Measurements from ENCODE around the gene NHLRC1. TPM values are rescaled to one million over a fixed set of nuclear protein-coding genes. Genes with fewer than 3 reads are reported as not detected.

NHLRC1 gene
- total and polyA plus RNA-seq, 2 of the 13 experiments (the other 11 are each of a cell fraction or from before 2014, with no cell fraction given) = 0.04 to 0.11 TPM

DNA sequence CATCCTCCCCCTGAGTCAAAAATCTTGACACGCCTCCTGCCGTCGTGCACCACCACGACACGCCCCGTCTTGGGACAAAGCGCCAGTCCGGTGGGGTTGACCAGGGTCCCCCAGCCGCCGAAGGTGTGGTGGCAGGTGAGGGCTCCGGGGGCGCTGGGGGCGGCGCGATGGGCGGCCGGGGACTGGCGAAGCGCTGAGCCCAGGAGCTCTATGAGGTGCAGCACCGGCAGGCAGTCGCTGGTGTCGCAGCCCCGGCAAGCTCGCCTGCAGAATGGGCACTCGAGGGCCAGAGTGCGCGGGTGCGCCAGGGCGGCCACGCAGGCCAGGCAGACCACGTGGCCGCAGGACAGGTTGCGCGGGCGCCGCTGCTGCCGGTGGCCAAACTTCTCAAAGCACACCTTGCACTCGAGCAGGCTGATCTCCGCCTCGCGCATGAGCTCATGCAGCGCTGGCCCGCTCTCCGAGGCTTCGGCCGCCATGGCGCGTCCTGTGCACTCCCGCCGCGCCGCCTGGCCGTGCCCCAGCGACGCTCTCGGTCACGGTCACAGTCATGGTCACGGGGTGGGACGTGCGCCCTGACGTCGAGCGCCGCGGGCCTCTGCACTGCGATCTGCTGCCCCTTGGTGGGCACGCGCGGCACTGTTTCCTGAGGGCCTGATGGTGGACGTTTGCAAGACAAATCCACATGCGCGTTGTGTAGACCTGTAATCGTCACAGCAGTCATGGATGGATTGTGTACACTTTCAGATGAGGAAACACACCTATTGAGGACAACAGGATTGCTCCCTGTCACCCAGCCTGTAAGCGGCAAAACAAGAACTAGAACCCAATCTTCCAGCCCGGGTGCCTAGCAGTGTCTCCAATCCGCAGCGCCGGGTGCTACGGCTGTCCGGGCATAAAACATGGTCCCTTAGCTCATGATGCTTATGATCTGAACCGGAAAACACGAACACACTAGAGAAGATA, at the start of gene NHLRC1 (continued):
- TF ChIP-seq ZNF296 (CRISPR knock-in tag; conservative IDR thresholded peaks at IDR 0.05) (peak; percentile 58; the same call in 1 of the 2 replicates), FOSL1 (CRISPR knock-in tag; IDR thresholded peaks at IDR 0.05; ENCODE audit: borderline replicate concordance) (no peak), ZC3H13 (CRISPR knock-in tag; IDR thresholded peaks at IDR 0.05) (peak; percentile 92), ZNF713 (CRISPR knock-in tag; IDR thresholded peaks at IDR 0.05) (0 out of 2 replicates have a peak, but pooled peaks have one; percentile 50), FOXJ3 (CRISPR knock-in tag; IDR thresholded peaks at IDR 0.05; ENCODE audit: borderline replicate concordance) (no peak; the same call in 1 of the 2 replicates), HDAC6 (IDR thresholded peaks at IDR 0.05; ENCODE audit: low read depth, low read length) (no peak), PTBP1 (IDR thresholded peaks at IDR 0.05; ENCODE audit: low read depth, low read length, poor library complexity, severe bottlenecking) (no peak), CBX1 (IDR thresholded peaks at IDR 0.05; ENCODE audit: low read depth) (peak; percentile 98), ZNF136 (CRISPR knock-in tag; IDR thresholded peaks at IDR 0.05; ENCODE audit: low read depth) (no peak), MED13 (CRISPR knock-in tag; IDR thresholded peaks at IDR 0.05) (no peak), ZSCAN29 (CRISPR knock-in tag; conservative IDR thresholded peaks at IDR 0.05) (peak; percentile 99), REL (CRISPR knock-in tag; conservative IDR thresholded peaks at IDR 0.05) (peak; percentile 89; the same call in 1 of the 2 replicates), ZNF790 (CRISPR knock-in tag; IDR thresholded peaks at IDR 0.05; ENCODE audit: borderline replicate concordance) (no peak), ZSCAN31 (CRISPR knock-in tag; IDR thresholded peaks at IDR 0.05; ENCODE audit: low read depth) (peak; percentile 91), ZNF720 (CRISPR knock-in tag; IDR thresholded peaks at IDR 0.05) (no peak), KLF12 (CRISPR knock-in tag; IDR thresholded peaks at IDR 0.05; ENCODE audit: borderline replicate concordance) (no peak), KMT2A (CRISPR knock-in tag; IDR thresholded peaks at IDR 0.05) (peak; percentile 94), ZNF709 (CRISPR knock-in tag; IDR thresholded peaks at IDR 0.05) (peak; percentile 91; the same call in 1 of the 2 replicates), ZNF367 (CRISPR knock-in tag; IDR thresholded peaks at IDR 0.05; ENCODE audit: borderline replicate concordance) (no peak)
- TF ChIP-seq, protein P1, sequence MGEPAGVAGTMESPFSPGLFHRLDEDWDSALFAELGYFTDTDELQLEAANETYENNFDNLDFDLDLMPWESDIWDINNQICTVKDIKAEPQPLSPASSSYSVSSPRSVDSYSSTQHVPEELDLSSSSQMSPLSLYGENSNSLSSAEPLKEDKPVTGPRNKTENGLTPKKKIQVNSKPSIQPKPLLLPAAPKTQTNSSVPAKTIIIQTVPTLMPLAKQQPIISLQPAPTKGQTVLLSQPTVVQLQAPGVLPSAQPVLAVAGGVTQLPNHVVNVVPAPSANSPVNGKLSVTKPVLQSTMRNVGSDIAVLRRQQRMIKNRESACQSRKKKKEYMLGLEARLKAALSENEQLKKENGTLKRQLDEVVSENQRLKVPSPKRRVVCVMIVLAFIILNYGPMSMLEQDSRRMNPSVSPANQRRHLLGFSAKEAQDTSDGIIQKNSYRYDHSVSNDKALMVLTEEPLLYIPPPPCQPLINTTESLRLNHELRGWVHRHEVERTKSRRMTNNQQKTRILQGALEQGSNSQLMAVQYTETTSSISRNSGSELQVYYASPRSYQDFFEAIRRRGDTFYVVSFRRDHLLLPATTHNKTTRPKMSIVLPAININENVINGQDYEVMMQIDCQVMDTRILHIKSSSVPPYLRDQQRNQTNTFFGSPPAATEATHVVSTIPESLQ (CRISPR knock-in tag; conservative IDR thresholded peaks at IDR 0.05) = 0 out of 2 replicates have a peak, but pooled peaks have one; percentile 83
- TF ChIP-seq, protein P2, sequence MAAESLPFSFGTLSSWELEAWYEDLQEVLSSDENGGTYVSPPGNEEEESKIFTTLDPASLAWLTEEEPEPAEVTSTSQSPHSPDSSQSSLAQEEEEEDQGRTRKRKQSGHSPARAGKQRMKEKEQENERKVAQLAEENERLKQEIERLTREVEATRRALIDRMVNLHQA (CRISPR knock-in tag; IDR thresholded peaks at IDR 0.05) = 0 out of 2 replicates have a peak, but pooled peaks have one; percentile 32
- TF ChIP-seq, protein P3, sequence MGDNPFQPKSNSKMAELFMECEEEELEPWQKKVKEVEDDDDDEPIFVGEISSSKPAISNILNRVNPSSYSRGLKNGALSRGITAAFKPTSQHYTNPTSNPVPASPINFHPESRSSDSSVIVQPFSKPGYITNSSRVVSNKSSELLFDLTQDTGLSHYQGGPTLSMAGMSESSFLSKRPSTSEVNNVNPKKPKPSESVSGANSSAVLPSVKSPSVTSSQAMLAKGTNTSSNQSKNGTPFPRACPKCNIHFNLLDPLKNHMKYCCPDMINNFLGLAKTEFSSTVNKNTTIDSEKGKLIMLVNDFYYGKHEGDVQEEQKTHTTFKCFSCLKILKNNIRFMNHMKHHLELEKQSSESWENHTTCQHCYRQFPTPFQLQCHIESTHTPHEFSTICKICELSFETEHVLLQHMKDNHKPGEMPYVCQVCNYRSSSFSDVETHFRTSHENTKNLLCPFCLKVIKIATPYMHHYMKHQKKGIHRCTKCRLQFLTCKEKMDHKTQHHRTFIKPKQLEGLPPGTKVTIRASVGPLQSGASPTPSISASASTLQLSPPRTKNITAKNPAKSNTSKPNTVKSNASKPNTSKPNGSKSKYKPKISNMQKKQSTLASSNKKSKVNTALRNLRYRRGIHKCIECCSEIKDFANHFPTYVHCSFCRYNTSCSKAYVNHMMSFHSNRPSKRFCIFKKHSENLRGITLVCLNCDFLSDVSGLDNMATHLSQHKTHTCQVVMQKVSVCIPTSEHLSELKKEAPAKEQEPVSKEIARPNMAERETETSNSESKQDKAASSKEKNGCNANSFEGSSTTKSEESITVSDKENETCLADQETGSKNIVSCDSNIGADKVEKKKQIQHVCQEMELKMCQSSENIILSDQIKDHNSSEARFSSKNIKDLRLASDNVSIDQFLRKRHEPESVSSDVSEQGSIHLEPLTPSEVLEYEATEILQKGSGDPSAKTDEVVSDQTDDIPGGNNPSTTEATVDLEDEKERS (CRISPR knock-in tag; IDR thresholded peaks at IDR 0.05) = peak; percentile 97
- TF ChIP-seq, protein P4, sequence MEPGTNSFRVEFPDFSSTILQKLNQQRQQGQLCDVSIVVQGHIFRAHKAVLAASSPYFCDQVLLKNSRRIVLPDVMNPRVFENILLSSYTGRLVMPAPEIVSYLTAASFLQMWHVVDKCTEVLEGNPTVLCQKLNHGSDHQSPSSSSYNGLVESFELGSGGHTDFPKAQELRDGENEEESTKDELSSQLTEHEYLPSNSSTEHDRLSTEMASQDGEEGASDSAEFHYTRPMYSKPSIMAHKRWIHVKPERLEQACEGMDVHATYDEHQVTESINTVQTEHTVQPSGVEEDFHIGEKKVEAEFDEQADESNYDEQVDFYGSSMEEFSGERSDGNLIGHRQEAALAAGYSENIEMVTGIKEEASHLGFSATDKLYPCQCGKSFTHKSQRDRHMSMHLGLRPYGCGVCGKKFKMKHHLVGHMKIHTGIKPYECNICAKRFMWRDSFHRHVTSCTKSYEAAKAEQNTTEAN (CRISPR knock-in tag; conservative IDR thresholded peaks at IDR 0.05) = no peak
